HG03565 (cell line): Measurements from ENCODE around the gene RSAD1.
"Not testable (repeated sequence)": the region's sequence is repeated elsewhere in the genome, so short reads cannot be mapped to it uniquely, and the experiment has no call there.

Source experiments
- ATAC-seq: cut with Tn5 transposase; IDR thresholded peaks from one replicate; pipeline ENCODE4 v1.9.1; 2021; ENCODE audit warnings: mild to moderate bottlenecking, moderate library complexity; ENCODE audit not compliant: unreplicated experiment

The RSAD1 gene

DNA sequence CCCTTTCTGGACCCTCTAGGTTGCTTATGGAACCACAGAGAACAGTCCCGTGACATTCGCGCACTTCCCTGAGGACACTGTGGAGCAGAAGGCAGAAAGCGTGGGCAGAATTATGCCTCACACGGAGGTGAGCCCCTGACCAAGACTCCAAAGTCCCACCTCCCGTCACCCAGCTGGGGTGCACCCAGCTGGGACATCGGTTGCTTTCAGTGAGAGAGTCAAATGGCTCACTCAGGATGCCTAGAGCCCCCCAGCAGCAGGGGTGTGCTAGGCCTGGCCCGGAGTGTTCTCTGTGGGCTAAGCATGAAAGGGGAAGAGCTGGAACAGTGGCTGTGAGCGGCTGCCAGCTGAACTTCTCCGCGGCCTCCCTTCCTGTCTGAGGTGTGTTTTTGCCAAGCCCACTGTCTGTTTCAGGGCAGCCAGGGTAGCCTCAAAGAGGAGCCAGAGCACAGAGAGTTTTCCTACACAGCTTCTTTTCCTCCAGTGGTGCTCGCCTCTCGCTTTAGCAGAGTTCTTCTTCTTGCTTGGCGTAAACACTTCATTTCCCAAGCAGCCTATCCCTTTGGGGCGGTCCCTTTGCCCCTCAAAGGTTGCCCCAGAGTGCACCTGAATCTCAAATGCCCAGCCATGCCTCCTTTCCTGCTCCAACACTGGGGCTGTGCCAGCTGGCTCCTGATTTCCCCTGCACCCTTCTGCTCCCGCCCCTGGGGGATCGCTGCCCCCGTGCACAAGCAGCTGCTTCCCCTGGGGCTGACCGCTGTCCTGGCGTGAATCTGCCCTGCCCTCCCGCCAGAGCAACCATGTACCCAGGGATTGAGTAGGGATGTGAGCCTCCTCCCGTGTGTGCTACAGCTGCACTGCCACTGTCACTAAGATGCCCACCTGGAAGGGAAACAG lies 7.4 kb upstream of the RSAD1 start:
- no peak for ATAC-seq

DNA sequence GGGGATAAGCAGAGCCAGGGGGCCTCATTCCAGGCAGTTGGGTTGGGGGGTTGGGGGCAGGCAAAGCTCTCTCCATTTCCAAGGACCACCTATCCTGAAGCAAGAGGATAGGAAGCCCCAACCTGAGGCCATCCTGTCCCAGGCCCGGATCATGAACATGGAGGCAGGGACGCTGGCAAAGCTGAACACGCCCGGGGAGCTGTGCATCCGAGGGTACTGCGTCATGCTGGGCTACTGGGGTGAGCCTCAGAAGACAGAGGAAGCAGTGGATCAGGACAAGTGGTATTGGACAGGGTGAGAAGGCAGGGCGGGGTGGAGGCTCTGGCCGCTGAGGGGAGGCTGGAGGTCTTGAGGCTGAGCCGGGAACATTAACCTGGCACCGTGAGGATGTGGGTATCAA lies 6.4 kb upstream of the RSAD1 start:
- no peak for ATAC-seq

DNA sequence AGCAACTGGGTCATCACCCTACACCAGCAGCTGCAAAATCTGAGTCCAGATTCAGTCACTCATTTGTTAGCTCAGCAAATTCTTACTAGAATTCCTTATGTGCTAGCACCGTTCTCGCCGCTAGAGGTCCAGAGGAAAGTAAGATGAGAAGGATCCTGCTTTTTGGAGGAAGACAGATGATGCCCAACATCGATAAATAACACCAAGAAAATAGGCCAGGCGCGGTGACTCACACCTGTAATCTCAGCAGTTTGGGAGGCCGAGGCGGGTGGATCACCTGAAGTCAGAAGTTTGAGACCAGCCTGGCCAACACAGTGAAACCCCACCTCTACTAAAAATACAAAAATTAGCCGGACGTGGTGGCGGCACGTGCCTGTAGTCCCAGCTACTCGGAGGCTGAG lies 5.9 kb upstream of the RSAD1 start:
- ATAC-seq: not testable (repeated sequence)

DNA sequence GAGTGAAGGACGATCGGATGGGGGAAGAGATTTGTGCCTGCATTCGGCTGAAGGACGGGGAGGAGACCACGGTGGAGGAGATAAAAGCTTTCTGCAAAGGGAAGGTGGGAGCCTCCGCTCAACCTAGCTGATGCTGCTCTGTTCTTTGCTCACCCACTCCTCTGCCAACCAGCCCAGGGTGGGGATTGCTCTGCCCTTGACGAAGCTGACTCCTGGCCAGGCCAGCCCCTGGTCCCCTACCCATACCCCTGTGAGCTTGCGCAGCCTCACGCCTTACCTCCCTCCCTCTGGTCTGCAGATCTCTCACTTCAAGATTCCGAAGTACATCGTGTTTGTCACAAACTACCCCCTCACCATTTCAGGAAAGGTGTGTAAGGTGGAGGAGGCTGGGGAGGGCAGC lies 4.8 kb upstream of the RSAD1 start:
- ATAC-seq: no peak

DNA sequence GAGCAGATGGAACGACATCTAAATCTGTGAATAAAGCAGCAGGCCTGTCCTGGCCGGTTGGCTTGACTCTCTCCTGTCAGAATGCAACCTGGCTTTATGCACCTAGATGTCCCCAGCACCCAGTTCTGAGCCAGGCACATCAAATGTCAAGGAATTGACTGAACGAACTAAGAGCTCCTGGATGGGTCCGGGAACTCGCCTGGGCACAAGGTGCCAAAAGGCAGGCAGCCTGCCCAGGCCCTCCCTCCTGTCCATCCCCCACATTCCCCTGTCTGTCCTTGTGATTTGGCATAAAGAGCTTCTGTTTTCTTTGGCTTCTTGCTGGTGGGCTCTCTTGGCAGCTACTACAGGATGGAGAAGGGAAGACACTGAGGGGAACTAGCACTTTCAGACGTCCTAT lies 4.1 kb upstream of the RSAD1 start:
- no peak for ATAC-seq

DNA sequence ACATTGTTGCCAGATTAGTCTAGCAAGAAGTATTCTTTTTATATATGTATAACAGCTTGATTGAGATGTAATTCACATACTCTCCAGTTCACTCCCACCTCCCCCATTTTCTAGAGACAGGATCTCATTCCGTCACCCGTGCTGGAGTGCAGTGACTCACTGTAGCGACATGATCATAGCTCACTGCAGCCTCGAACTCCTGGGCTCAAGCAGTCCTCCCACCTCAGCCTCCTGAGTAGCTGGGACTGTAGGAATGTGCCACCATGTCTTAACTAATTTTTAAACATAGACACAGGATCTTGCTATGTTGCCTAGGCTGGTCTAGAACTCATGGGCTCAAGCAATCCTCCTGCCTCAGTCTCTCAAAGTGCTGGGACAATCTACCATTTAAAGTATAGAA lies 3.3 kb upstream of the RSAD1 start:
- no peak for ATAC-seq

DNA sequence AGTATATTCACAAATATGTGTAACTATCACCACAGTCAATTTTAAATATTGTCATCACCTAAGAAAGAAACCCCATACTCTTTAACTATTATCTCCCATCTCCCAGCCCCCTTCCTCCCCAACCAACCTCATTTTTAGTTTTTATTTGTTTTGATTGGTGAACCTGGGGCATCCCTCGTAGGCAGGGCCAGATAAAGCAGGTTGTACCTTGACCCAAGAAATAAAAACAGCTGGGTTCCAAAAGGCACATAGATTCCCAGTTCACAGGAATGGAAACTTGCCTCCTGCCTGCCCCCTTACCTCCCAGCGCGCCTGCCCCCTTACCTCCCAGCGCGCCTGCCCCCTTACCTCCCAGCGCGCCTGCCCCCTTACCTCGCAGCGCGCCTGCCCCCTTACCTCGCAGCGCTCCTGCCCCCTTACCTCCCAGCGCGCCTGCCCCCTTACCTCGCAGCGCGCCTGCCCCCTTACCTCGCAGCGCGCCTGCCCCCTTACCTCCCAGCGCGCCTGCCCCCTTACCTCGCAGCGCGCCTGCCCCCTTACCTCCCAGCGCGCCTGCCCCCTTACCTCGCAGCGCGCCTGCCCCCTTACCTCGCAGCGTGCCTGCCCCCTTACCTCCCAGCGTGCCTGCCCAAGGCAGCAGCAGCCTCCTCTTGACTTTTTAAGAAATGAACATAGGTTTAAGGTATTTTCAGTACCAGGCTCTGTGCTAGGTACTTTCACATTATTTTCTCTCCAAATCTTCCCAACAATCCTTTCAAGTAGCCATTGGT lies 2.7 kb upstream of the RSAD1 start:
- ATAC-seq: not testable (repeated sequence)

DNA sequence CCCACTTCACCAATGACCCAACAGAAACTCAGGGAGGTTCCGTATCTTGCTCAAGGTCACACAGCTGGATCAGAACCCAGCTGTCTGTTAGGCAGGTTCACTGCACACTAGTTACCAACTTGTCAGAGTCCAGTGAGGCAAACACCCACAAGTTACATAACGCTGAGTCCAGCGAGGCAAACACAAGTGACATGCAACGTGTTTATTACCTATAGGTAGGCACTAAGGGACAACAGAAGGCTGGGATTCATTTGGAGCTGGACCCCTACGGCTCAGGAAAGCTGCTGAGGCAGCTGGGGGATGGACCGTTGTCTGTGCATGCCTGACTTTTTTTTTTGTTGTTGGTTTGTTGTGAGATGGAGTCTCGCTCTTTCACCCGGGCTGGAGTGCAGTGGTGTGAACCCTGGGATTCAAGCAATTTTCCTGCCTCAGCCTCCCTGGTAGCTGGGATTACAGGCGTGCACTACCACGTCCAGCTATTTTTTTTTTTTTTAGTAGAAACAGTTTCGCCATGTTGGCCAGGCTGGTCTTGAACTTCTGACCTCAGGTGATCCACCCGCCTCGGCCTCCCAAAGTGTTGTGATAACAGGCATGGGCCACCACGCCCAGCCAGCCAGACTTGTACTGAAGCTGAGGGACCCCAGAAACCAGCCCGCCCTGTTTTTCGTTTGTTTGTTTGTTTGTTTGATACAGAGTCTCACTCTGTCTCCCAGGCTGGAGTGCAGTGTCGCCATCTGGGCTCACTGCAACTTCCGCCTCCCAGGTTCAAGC lies 1.9 kb upstream of the RSAD1 start:
- ATAC-seq: no peak

DNA sequence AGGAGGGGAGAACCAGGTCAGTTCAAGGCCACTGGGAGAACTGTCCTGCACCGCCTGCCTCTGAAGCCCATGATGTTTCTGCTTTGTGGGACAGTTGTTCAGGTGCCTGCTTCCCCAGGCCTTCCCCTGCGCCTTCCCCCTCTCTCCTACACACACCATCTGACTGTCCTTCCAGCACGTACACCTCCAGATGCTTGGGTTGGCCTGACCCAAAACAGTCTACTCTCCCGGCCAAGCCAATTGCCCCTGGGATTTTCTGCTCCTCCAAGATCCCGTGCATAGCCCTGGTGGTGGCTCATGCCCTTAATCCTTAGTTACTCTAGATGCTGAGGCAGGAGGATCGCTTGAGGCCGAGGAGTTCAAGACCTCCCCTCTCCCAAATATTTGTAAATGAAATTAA lies 684 bp upstream of the RSAD1 start:
- ATAC-seq: no peak

DNA sequence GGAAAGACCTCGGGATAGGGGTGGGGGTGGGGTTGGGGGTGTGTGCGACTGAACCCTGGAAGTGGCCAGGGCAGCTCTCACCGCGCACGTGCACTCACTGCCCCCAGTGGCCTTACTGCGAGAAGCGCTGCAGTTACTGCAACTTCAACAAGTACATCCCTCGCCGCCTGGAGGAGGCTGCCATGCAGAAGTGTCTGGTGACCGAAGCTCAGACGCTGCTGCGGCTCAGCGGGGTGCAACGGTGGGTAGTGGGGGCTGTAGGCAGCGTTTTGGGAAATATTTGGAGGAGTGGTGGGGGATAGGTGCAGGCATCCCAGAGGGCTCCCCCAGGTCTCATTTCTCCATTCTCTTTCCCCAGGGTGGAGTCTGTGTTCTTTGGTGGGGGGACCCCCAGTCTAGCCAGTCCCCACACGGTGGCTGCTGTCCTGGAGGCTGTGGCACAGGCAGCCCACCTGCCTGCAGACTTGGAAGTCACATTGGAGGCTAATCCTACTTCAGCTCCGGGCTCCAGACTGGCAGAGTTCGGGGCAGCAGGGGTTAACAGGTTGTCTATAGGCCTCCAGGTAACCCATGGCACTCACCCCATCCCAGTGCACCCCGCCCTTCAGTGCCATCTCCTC lies 972 bp downstream of the RSAD1 start:
- no peak for ATAC-seq

DNA sequence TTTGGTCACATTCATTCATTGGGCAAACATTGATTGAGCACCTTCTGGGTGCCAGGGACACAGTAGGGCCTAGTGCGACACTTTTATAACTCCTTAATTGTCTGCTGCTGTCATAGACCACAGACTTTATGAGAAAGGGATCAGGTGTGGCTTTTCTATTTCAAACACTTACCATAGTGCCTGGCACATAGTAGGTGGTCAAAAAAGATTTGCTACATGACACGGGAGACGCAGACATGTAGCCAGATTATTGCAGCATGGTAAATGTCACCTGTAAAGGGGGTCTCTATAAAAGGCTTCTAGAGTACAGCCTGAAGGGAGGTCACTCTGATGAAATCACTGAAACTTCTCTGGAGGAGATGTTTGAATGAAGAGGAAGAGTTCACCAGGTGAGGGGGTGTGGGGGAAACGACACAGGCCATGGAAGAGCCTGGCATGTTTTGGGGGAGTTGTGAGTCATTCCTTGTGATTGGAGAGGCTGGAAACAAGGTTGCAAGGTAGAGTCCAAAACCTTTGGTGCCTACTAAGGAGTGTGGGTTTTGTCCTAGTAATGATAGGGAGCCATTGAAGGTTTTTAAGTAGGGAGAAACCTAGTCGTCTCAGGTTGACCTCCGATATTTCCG lies 1.6 kb downstream of the RSAD1 start:
- ATAC-seq: no peak

DNA sequence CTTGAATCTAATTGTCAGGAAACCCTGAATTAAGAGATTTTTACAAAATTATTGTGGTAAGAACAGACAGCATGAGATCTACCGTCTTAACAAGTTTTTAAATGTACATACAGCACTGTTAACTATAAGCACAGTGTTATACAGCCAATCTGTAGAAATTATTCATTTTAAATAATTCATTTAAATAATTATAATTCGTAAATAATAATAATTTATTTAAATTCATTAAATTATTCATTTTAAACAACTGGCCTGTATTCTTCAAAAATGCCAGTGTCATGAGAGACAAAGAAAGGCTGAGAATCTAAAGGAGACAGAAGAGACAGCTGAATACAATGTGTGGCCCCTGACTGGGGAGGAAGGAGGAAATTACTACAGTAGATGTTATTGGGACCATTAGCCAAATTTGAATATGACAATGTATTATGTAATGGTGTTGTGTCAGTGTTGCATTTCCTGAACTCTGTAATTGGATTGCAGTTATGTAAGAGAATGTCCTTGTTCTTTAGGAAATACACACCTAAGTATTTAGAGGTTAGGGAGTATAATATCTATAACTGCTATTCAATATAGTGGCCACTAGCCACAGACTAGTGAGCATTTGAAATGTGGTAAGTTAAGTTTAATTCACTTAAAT lies 2.3 kb downstream of the RSAD1 start:
- no peak for ATAC-seq

DNA sequence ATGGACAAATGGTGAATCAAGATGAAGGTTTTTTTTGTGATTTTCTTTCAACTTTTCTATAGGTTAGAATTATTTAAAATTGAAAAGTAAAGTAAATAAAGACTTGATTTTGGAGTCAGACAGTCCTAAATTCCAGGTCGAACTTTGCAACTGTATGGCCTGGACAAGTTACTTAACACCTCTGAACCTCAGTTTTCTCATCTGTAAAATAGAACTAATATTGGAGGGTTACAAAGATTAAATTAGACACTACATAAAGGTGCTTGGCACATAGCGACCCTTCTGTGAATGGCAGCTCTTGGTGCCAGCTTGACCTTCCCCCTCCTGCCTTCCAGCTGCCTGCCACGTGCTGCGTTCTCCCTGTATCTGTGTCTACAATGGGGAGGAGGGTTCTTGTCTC lies 3.0 kb downstream of the RSAD1 start:
- ATAC-seq: no peak

DNA sequence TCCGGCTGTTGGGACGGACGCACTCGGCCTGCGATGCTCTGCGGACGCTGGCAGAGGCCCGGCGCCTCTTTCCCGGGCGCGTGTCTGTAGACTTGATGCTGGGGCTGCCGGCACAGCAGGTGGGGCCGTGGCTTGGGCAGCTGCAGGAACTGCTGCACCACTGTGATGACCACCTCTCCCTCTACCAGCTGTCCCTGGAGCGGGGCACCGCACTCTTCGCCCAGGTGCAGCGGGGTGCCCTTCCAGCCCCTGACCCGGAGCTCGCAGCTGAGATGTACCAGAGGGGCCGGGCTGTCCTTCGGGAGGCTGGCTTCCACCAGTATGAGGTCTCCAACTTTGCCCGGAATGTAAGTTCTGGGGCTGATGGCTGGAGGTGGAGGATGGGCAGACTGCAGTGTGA lies 3.5 kb downstream of the RSAD1 start:
- ATAC-seq: no peak

DNA sequence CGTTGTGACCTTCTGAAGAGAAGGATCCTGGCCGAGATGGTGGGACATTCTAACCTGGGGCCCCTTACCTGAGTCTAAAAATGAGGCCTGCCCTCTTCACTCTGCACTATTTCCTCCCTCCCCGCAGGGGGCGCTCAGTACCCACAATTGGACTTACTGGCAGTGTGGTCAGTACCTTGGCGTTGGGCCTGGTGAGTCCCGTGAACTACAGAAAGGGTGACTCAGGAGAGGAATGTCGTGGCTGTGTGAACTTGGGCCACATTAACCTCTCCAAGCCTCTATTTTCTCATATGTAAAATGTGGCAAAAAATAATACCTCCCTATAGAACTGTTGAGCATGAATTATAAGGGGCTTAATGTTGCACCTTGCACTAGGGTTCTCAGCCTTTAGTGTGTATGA lies 3.9 kb downstream of the RSAD1 start:
- ATAC-seq: no peak

DNA sequence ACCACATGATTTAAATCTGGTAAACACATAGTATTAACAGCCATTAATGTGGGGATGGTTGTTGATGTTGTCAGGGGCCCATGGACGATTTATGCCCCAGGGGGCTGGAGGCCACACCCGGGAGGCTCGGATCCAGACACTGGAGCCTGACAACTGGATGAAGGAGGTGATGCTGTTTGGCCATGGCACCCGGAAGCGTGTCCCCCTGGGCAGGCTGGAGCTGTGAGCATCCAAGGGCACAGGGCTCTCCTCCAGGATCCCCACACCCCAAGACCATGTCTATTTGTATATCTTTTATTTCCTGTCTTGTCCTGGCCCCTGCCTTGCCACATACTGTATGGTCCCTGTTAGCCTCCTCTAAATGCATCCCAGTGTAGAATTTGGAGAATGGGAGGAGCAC lies 4.6 kb downstream of the RSAD1 start:
- ATAC-seq: no peak

DNA sequence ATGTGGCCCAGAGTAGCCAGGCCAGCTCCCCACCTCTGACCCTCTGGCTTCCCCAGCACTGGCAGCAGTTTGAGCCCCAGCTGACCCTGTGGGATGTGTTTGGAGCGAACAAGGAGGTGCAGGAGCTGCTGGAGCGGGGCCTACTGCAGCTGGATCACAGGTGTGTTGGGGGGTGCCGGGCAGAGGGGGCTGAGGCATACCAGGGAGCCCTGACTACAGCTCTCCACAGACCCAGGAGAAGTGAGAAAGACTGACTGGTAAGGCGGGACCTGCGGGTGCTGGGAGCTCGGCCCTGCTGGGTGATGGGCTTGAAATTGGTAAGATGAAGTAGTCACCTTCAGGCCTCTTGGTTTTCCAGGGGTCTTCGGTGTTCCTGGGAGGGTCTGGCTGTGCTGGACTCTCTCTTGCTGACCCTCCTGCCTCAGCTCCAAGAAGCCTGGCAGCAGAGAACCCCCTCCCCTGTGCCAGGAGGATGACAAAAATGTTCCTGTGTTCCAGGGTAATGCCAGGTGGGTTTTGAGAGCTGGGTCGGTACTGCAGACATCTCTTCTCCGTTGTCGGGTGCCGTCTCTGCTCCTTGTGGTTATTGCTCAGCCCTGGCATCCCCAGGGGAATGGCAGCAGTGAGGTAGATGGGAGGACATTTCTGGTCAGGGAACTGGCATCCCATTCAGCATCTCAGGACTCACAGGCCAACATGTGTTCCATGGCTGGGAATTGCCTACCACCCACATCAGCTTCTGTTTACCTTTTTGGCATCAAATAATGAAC lies 5.9 kb downstream of the RSAD1 start:
- no peak for ATAC-seq

DNA sequence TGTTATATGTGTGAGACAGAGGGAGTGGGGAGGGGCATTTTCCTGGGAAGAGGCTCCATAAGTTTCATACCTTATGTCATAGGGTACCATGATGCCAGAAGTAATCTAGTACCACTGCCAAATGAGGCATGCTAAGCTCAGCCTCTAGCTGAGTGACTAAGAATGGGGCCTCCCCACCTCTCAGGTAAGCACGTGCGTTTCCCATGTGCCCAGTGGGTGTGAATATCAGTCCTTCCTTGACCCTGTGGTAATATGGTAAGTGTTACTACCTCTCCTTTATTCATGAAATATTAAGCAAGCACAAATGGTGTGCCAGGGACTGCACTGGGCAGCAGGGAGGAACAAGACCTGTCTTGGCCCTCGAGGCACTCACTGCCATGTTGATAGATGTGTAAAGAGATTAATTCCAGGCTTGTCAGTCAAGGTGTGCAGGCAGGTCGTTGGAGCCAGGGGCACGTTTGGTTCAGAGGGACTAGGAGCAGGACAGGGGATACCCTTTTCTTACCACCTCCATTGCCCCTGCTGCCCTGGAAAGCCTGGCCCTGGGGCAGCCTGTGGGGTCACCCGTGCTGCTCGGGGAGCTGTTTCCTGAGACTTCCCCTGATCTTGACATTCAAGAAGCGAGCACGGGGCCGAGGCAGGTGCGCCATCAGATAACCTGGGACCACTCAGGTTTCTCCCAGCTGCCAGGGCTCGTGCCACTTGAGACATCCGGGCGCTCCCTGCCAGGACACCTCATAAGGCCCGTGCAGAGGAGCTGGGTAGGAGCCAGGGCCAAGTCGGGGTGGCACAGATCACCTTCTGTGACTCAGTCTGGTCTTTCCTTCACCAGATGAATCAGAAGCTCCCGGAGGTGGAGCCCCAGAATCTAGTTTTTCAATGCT lies 8.8 kb downstream of the RSAD1 start:
- no peak for ATAC-seq
